Fibroblast of skin of left quadriceps (primary cell): ENCODE measurements around the gene BACE2.

Experiments
- DNase-seq, 2 experiments: peaks; one replicate each; pipeline ENCODE4 v3.0.0-alpha.2; 2013; ENCODE audit warnings: low read depth in 2 of 2

Gene BACE2

DNA sequence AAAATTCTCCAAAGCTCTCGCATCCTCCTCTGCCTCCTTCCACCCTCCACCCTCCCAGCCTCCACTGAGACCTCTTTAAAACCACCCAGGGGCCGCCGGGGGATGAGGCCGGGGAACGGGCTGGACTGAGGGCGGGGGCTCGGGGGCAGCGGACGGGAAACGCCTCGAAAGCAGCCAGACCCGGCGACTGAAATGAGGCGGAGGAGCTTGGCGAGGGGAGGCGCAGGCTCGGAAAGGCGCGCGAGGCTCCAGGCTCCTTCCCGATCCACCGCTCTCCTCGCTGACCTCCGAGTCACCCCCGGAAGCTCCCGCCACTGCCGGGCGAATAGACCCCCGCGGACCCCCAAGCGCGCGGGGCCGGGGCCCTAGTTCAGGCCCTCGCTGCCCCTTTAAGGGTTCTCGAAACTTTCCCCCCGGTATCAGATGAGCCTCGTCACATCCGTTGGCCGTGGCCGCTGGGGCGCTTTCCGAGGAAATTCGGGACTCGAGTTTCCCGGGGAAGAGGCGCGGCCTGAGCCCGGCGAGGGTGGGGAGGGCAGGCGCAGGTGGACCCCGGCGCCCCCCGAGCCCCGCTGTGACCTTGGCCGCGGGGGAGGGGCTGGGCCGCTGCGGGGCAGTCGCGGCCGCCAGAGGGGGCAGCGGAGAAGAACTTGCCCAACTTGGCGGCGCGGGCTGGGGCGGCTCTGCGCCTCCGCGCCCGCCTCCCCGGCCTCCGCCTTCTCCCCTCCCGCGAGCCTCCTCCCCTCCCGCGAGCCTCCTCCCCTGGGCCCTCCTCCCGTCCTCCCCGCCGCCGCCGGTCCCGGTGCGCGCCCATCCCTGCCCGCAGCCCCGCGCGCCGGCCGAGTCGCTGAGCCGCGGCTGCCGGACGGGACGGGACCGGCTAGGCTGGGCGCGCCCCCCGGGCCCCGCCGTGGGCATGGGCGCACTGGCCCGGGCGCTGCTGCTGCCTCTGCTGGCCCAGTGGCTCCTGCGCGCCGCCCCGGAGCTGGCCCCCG, at the start of gene BACE2:
TSS of gene BACE2 (plus strand) at position 813 of the 995 bp plus-strand sequence. CDS start at position 917, 104 bp downstream.
- peak; percentile 46 to 54 for DNase-seq

DNA sequence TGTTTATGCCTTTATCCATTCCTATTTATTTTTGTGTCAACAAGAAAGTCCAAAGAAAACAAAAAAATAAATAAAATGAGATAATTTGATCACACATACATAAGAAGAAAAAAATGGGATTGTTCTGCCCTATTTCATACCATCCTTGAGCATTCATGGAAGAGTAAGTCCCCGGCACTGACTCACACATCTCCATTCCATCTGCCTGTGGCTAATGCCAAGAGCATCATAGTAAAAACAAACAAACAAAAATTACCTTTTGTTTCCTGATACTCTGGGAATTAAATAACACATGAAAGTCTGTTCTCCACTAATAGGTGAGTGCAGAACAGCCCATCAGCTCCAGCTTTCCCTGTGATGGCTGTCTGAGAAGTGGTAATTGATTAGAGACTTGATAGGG, 48.1 kb upstream of the BACE2 start:
- no peak for DNase-seq

GRCh38 chr21:41120997-41121396, 47.0 kb upstream of the BACE2 start:
- no peak for DNase-seq

DNA sequence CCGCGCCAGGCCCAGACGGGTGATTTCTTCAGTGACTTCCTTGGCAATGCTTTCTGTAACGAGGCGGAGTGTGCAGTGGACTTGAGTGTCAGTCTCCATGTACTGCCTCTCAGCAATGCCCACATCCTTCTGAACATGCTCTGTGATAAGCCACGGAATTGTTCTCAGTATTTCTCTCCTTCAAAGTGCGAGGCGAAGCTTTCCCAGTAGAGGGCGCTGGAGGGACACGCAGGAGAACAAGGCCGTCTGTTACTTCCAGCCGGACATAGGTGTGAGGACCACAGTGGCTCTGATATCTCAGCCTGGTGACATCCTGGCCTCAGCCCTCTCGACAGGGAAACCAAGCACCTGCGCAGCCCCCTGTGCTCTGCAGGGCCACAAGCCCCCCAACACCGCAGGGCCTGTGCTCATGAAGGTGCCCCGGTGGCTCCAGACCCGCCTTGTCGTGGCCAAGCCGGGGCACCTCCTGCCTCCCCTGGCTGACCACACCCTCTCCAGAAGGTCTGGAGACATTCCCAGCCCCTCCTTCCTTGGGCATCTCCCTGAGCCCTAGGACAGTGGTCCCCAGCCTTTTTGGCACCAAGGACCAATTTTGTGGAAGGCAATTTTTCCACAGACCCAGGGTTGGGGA, 46.1 kb upstream of the BACE2 start:
- peak; percentile 58 to 62 for DNase-seq

GRCh38 chr21:41124641-41125201, 43.2 kb upstream of the BACE2 start:
- no peak for DNase-seq

GRCh38 chr21:41128981-41129380, 39.0 kb upstream of the BACE2 start:
- no peak for DNase-seq

DNA sequence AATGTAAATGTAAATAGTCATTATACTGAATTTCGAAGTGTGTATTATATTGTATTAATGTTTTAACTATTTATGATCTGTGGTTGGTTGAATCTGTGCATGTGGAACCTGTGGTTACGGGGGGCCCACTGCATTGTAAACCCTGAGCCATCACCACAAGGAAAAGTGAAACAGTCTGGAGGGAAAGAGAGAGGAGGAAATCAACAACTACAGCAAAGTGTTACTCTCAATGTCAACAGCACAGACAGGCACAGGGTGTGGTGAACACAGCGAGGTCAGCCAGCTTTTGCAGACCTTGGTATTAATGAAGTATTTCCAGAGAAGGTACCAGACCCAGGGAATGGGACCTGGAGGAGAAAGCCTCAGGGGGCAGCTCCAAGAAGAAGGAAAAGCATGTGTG, 37.1 kb upstream of the BACE2 start:
- no peak for DNase-seq

DNA sequence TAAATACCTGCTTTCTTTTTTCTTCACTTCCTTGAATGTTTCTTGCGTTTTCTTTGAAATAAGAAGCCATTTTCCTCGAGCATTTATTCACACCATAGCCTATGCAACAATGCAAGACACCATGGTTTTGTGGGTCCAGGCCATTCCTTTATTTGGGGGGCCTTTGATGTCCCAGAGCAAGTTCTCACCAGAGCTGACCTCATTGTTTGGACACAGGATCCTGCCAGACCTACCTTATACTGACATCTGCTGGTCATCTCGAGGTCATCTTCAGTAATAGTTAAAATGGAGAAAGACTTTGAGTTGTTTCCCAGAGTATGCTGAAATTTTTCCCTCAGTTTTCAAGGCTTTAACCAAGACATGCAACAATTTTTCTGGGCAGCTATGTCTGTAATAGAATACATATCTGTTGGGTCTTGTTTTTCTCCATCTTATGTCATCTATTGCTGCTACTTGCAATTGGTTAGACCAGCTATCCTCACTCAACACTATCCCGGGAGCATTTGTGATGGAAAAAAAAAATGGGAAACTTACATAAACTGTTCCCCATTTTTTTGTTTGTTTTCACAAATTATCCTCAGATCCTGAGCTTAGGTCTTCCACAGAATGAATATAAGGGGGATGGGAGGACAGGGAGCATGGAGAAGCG, 34.0 kb upstream of the BACE2 start:
- no peak for DNase-seq

GRCh38 chr21:41135746-41136145, 32.2 kb upstream of the BACE2 start:
- no peak for DNase-seq

DNA sequence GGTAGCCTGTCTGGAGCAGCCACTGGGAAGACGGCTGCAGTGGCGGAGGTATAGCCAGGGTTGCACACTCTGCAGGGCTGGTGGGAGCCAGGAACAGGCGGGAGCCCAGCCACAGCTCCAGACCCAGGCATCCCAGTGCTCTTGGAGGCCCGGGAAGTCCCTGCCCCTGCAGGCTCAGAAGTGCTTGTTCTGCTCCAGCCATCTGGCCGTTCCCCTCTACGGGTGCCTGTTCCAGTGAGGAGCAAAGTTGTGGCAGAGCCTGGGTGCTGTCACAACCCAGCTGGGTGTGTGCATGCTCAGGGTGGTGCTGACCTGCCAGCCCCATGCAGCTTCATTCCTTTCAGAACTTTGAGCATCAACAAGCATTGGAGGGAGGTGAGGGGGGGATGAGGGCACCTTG, 31.7 kb upstream of the BACE2 start:
- DNase-seq = no peak

DNA sequence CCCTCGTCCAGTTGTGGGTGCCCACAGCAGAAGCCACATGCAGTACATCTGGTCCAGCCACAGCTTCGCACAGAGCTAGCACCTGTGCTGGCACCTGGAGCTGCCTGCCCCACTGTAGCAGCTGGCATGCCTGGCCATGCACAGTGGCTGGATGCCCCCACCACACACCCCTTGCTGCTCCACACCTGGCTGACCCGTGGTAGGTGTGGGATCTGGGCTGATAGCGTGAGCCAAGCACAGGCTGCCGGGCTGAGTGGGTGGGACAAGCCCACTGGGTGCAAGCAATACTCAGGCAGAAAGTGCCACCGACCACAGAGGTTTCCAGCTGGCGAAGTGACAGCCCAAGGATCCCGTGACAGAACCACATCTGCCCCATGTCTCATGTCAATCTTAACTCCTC, 30.6 kb upstream of the BACE2 start:
- DNase-seq = no peak

DNA sequence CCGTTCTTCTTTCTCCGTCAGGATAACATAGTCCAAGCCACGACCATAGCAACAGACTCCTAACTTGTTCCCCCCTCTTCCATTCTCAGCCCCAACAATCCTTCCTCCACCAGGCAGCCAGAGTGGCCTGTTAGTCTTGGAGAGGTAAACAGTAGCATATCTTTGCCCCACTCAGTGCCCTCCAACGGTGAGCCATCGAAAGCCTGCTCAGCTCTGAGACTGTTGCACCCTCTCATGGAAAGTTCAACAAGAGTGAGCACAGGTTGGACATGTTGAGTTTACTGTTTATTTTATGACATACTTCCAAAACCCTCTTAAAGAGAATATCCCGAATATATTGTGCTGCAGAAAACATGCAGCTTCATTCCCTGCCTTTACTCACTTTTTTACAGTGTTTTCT, 30.1 kb upstream of the BACE2 start:
- DNase-seq = no peak

DNA sequence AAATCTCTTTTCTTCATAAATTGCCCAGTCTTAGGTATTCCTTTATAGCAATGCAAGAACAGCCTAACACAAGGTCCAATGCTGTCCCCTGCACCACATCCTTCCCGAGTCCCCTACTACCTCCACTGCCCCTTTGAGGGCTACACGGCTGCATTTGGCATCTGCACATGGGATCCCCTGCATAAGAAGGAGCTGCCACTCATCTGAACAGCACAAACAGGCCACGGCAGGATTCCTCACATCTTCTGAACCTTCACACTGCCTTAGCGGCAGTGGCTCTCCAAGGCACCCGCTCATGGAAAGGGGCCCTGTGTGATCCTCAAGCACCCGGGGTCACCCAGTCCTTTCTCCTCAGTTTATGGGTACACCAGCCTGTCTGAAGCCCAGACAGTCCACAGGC, 29.2 kb upstream of the BACE2 start:
- no peak for DNase-seq

- no peak for DNase-seq
These were observed 28.7 kb upstream of the BACE2 start for GRCh38 chr21:41139275-41139674.

- no peak for DNase-seq
These were observed 28.0 kb upstream of the BACE2 start for GRCh38 chr21:41139951-41140350.

DNA sequence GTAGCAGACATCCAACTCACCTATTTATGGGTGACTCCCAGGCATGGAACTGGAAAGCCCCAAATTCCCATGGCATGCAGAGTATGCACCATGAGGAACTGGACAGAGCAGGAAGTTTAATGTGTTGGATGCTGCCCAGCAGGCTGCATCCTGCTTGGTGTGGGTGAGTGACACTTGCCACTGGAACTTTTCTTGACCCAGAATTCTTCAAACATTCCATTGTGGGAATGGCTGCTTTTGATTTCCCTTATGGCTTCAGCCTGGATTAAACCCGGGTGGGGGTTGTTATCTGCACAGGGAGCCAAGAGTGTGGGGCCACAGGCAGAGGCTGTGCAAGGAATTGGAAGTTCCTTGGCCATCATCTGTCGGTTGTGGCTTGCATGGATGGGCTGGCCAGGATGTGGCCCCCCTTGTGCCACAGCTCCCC, 26.9 kb upstream of the BACE2 start:
- DNase-seq = peak; percentile 37 to 53

DNA sequence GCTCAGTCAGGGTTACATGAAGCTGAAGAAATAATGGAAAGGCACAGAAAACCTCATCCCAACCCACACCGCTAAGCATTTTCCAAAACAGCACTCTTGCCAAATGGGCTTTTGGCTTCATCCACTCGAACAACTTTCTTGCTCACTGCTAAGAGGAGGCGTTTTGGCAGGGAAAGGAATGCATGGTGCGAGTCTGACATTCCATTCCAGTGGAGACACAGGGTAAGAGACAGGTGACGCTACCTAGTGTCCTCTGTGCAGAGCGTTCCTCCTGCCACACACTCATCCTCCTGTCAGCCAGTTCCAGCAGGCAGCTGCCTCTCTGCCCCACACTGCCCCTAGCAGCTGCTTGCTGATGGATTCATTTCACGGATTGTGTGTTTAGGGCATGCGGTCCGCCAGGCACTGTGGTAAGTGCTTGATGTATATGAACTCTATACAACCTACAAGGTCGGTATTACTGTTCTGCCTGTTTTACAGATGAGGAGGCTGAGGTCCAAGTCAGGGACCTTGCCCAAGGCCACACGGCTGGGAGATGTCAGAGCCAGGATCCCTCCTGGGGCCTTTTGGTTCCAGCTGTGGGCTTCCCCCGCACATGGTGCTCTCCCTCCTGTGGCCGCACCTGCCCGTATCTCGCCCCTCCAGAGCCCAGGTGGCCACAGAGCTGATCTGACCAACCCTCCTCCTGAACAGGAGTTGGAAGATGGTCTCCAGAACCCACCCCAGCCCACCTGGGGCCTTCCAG, 25.7 kb upstream of the BACE2 start:
- DNase-seq = peak; percentile 57 to 61

DNA sequence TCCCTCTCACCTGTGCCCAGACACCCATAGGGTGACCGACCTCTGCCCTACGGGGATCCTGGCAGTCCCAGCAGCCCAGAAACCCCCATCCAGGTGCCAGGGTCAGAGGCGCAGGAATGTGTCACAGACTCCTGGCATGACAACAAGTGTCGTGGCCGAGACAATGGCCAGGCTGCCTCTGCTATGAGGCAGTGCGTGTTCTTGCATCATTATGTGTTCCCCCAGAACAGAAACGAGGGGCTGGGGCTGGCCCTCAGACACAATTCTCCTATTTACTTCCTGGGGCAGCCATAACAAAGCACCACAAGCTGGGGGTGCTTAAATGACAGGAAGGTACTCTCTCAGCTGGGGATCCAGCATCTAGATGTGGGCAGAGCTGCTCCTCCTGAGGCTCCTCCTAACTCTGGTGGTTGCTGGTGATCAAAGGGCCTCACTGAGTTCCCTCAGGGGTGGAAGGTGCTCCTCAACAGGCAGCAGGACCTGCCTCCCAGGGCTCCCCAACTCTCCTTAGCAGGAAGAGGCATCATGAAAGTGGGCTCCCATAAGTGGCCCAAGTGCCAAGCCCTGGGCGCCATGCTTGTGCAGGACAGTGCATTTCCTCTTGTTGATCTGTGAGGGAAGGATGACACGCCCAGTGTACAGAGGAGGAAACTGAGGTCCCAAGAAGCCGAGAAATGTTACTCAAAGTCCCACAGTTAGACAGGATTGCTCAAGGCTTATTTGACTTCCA, 24.2 kb upstream of the BACE2 start:
- DNase-seq = no peak

- no peak for DNase-seq
These were observed 20.6 kb upstream of the BACE2 start for GRCh38 chr21:41147096-41147978.

GRCh38 chr21:41147979-41148355, 20.0 kb upstream of the BACE2 start:
- DNase-seq = no peak
